HEK293T (cell line): ENCODE data around the gene PPP1R3E.

Source experiments
- CTCF ChIA-PET: fragments of 350-600 bp; formaldehyde crosslinking; extraction: SDS; loops from one replicate; lab custom pipeline; 2021; ENCODE audit warnings: antibody characterized with exemption, inconsistent platforms; lab: Yijun Ruan, JAX
- POLR2A ChIA-PET: fragments of 350-600 bp; formaldehyde crosslinking; extraction: SDS; loops from one replicate; lab custom pipeline; 2020; ENCODE audit warnings: antibody characterized with exemption, inconsistent platforms; lab: Yijun Ruan, JAX
- DNase-seq: peaks from one replicate; pipeline ENCODE4 v3.0.0; 2012; ENCODE audit warnings: mixed read lengths; ENCODE audit errors: extremely low spot score
- ARNT ChIP-seq: fragments of 450-650 bp; IDR thresholded peaks from 2 replicates; pipeline ENCODE4 v1.6.1; 2017; ENCODE audit warnings: mild to moderate bottlenecking
- BHLHE40 ChIP-seq: fragments of 450-650 bp; IDR thresholded peaks from 2 replicates; pipeline ENCODE4 v1.6.1; 2016; ENCODE audit warnings: mild to moderate bottlenecking, moderate library complexity, borderline replicate concordance
- CTBP1 ChIP-seq: fragments of 450-650 bp; IDR thresholded peaks from 2 replicates; pipeline ENCODE4 v1.6.1; 2016; ENCODE audit warnings: borderline replicate concordance
- ELF4 ChIP-seq: fragments of 450-650 bp; IDR thresholded peaks from 2 replicates; pipeline ENCODE4 v1.6.1; 2017; ENCODE audit warnings: antibody characterized with exemption
- FOXA1 ChIP-seq: fragments of 450-650 bp; IDR thresholded peaks from 2 replicates; pipeline ENCODE4 v1.6.1; 2016; ENCODE audit warnings: mild to moderate bottlenecking
- FOXK2 ChIP-seq: fragments of 450-650 bp; IDR thresholded peaks from 2 replicates; pipeline ENCODE4 v1.6.1; 2016; ENCODE audit warnings: mild to moderate bottlenecking
- FOXM1 ChIP-seq: fragments of 450-650 bp; IDR thresholded peaks from 2 replicates; pipeline ENCODE4 v1.6.1; 2017; ENCODE audit warnings: mild to moderate bottlenecking, borderline replicate concordance
- HDGF ChIP-seq: fragments of 450-650 bp; IDR thresholded peaks from 2 replicates; pipeline ENCODE4 v1.6.1; 2017; ENCODE audit warnings: antibody characterized with exemption, borderline replicate concordance
- L3MBTL2 ChIP-seq: fragments of 450-650 bp; conservative IDR thresholded peaks from 2 replicates; pipeline ENCODE4 v1.6.1; 2016; ENCODE audit warnings: mild to moderate bottlenecking
- LEF1 ChIP-seq: fragments of 450-650 bp; IDR thresholded peaks from 2 replicates; pipeline ENCODE4 v1.6.1; 2017; ENCODE audit warnings: mild to moderate bottlenecking, borderline replicate concordance
- NFRKB ChIP-seq: fragments of 450-650 bp; IDR thresholded peaks from 2 replicates; pipeline ENCODE4 v1.6.1; 2016; ENCODE audit warnings: mild to moderate bottlenecking, moderate library complexity
- SP1 ChIP-seq: fragments of 450-650 bp; IDR thresholded peaks from 2 replicates; pipeline ENCODE4 v1.6.1; 2017
- SUZ12 ChIP-seq: fragments of 450-650 bp; IDR thresholded peaks from 2 replicates; pipeline ENCODE4 v1.6.1; 2016; ENCODE audit warnings: mild to moderate bottlenecking
- TARDBP ChIP-seq: fragments of 450-650 bp; IDR thresholded peaks from 2 replicates; pipeline ENCODE4 v1.6.1; 2016
- ZNF384 ChIP-seq: fragments of 450-650 bp; IDR thresholded peaks from 2 replicates; pipeline ENCODE4 v1.6.1; 2016
- TF ChIP-seq, protein P1 (sequence below): fragments of 450-650 bp; IDR thresholded peaks from 2 replicates; pipeline ENCODE4 v1.6.1; 2016

Gene PPP1R3E

GRCh38 chr14:23307687-23308644 is 5.3 kb upstream of the PPP1R3E start:
- CTCF ChIA-PET: no interaction called here
- TF ChIP-seq NFRKB (no peak), ZNF384 (no peak), TARDBP (no peak), BHLHE40 (no peak), CTBP1 (no peak), ARNT (no peak), LEF1 (no peak)
- POLR2A ChIA-PET: interaction anchor here (0.7 to 9.6 kb wide), 5 partner anchors 10 to 21 kb away, joined by 3 to 256 read pairs (median 5); partner anchors contain the start of genes HOMEZ and PABPN1
- DNase-seq: no peak

DNA sequence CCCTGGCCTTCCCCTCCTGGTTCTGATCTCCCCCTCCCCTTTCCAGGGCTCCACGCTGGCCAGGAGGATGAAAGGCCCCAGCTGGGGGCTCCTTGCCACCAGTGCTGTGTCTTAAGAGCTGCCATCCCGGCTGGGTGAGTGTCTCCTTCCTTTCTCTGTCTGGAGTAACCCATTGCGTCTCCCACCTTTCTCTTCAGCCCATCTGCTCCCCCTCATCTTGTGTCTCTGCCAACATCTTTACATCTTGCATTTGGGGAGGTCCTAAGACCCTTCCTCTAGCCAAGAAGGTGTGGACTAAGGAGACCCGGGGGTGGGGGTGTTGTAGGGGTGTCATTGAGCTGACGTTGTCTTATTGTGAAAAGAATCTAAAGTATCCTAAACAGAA is 4.5 kb upstream of the PPP1R3E start:
- CTCF ChIA-PET: interaction anchor here (2.2 kb wide), 1 partner anchor 14 kb away, joined by 8 read pairs; the partner anchor contains the start of gene PABPN1
- TF ChIP-seq NFRKB (no peak), TARDBP (no peak), SUZ12 (no peak), FOXK2 (no peak), SP1 (no peak), HDGF (no peak), ZNF384 (no peak), LEF1 (no peak), ELF4 (no peak), FOXM1 (no peak), ARNT (no peak), FOXA1 (no peak)
- POLR2A ChIA-PET: interaction anchor here (0.6 to 9.6 kb wide), 7 partner anchors 9 to 853 kb away, joined by 3 to 256 read pairs (median 5); partner anchors contain the start of genes HOMEZ, PABPN1 and SLC22A17
- DNase-seq: no peak

DNA sequence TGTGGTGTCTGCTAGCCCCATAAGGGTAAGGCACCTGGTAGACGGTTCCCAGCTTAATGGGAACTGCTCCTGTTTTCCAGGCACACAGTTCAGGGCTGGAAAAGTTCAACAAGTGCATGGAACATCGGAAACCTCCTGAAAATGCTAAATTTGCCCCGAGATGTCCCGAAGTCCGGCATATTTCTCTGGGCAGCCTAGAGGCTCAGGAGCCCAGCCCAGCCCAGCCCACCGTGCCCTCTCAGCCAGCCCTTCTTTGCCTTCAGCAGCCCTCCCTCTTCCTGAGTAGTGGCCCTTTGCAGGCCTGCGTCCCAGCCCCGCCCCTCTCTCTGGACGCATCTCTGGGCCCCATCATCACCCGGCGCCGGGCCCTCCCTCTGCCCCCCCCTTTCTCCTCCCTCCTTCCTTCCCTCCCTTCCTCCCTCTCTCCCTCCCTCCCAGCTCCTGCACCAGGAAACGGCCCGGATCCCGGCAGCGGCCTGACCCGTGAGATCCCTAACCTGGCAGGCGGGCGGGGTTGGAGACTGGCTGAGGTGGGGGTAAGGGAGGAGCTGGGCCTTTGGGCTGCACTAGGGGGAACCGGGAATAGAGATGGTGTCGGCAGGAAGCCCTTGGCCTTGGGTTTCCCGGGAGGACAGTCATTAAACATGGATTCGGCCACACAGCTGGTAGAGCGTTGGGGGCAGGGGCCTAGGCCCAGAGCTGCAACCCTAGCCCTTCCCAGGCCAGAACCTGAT is 3.9 kb upstream of the PPP1R3E start, which contains the start of gene BCL2L2:
TSS of gene BCL2L2 (plus strand) at position 422 of the 734 bp plus-strand sequence. CDS start 935 bp downstream, outside the sequence.
- ChIA-PET POLR2A (interaction anchor here (0.6 to 9.6 kb wide), 9 partner anchors 14 to 854 kb away, joined by 3 to 256 read pairs (median 5); partner anchors contain the start of genes HOMEZ, PABPN1 and SLC22A17), CTCF (interaction anchor here (2.2 kb wide), 1 partner anchor 15 kb away, joined by 8 read pairs; the partner anchor contains the start of gene PABPN1)
- peak; percentile 74 for DNase-seq
- no peak for TF ChIP-seq SP1
- TF ChIP-seq FOXA1: no peak
- no peak for TF ChIP-seq FOXK2
- TF ChIP-seq SUZ12: no peak
- no peak for TF ChIP-seq NFRKB
- TF ChIP-seq HDGF: no peak
- TF ChIP-seq FOXM1: no peak
- no peak for TF ChIP-seq LEF1
- no peak for TF ChIP-seq ELF4

GRCh38 chr14:23301969-23302289 is 730 bp downstream of the PPP1R3E start:
- no peak for TF ChIP-seq FOXA1
- TF ChIP-seq FOXM1: no peak
- TF ChIP-seq LEF1: no peak
- no peak for TF ChIP-seq NFRKB
- no peak for TF ChIP-seq BHLHE40
- TF ChIP-seq L3MBTL2: peak; percentile 87
- TF ChIP-seq ARNT: no peak
- TF ChIP-seq, protein P1, sequence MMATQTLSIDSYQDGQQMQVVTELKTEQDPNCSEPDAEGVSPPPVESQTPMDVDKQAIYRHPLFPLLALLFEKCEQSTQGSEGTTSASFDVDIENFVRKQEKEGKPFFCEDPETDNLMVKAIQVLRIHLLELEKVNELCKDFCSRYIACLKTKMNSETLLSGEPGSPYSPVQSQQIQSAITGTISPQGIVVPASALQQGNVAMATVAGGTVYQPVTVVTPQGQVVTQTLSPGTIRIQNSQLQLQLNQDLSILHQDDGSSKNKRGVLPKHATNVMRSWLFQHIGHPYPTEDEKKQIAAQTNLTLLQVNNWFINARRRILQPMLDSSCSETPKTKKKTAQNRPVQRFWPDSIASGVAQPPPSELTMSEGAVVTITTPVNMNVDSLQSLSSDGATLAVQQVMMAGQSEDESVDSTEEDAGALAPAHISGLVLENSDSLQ: no peak
- DNase-seq: no peak
- ChIA-PET POLR2A (interaction anchor here (0.7 to 9.6 kb wide), 16 partner anchors 9 to 812 kb away, joined by 3 to 256 read pairs (median 6); partner anchors contain the start of genes ACIN1, C14orf119, DCAF11 and HOMEZ), CTCF (interaction anchor here (1.2 kb wide), 1 partner anchor 15 kb away, joined by 4 read pairs; the partner anchor contains the start of gene HOMEZ)

- DNase-seq: peak; percentile 93
- ChIA-PET CTCF (interaction anchor here (0.6 to 1.5 kb wide), 7 partner anchors 12 to 1495 kb away, joined by 3 to 5 read pairs (median 4); partner anchors contain the start of gene HOMEZ), POLR2A (interaction anchor here (0.7 to 9.6 kb wide), 15 partner anchors 10 to 813 kb away, joined by 3 to 256 read pairs (median 8); partner anchors contain the start of genes ACIN1, C14orf119, DCAF11 and HOMEZ)
- peak; percentile 69 for TF ChIP-seq L3MBTL2
- TF ChIP-seq, protein P1: no peak
- TF ChIP-seq BHLHE40: no peak
- TF ChIP-seq ARNT: peak; percentile 58
- 0 out of 2 replicates have a peak, but pooled peaks have one; percentile 73 for TF ChIP-seq LEF1
Measured at GRCh38 chr14:23301288-23301968, 1.2 kb downstream of the PPP1R3E start.
